ENCODE measurements around the gene RTP2.

DNA sequence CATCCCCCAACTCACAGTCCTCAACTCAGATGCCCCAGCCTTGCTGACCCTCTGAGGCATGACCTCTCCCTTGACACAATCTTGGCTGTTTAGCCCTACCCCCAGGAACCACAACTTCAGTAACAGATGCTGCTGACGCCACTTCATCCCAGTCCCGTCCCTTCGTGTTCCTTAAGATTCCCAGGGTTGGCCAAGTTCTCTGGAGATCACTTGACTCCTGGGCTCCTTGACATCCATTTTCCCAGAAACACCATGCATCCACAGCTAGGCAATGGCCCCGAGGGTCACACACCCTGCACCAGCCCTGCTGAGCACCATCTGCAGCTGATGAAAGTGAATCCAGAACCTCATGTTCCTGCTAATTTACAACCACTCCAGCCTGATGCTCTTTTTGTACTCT lies 6.9 kb downstream of the RTP2 start:
- TF ChIP-seq, protein P1, sequence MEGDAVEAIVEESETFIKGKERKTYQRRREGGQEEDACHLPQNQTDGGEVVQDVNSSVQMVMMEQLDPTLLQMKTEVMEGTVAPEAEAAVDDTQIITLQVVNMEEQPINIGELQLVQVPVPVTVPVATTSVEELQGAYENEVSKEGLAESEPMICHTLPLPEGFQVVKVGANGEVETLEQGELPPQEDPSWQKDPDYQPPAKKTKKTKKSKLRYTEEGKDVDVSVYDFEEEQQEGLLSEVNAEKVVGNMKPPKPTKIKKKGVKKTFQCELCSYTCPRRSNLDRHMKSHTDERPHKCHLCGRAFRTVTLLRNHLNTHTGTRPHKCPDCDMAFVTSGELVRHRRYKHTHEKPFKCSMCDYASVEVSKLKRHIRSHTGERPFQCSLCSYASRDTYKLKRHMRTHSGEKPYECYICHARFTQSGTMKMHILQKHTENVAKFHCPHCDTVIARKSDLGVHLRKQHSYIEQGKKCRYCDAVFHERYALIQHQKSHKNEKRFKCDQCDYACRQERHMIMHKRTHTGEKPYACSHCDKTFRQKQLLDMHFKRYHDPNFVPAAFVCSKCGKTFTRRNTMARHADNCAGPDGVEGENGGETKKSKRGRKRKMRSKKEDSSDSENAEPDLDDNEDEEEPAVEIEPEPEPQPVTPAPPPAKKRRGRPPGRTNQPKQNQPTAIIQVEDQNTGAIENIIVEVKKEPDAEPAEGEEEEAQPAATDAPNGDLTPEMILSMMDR (conservative IDR thresholded peaks at IDR 0.05; ENCODE audit: low read depth, low read length) = no peak
- no peak for TF ChIP-seq CHD1 (IDR thresholded peaks at IDR 0.05; ENCODE audit: low read depth, low read length)
- no peak for TF ChIP-seq RAD21 (IDR thresholded peaks at IDR 0.05; ENCODE audit: low read length)
- TF ChIP-seq USF2 (IDR thresholded peaks at IDR 0.05; ENCODE audit: low read depth, low read length) = no peak
- no peak for TF ChIP-seq POLR2A (IDR thresholded peaks at IDR 0.05; ENCODE audit: low read depth, low read length)
- TF ChIP-seq BHLHE40 (IDR thresholded peaks at IDR 0.05; ENCODE audit: low read depth, low read length) = no peak
- no peak for TF ChIP-seq CEBPB (IDR thresholded peaks at IDR 0.05; ENCODE audit: low read depth, low read length)
- TF ChIP-seq, protein P2, sequence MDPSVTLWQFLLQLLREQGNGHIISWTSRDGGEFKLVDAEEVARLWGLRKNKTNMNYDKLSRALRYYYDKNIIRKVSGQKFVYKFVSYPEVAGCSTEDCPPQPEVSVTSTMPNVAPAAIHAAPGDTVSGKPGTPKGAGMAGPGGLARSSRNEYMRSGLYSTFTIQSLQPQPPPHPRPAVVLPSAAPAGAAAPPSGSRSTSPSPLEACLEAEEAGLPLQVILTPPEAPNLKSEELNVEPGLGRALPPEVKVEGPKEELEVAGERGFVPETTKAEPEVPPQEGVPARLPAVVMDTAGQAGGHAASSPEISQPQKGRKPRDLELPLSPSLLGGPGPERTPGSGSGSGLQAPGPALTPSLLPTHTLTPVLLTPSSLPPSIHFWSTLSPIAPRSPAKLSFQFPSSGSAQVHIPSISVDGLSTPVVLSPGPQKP (IDR thresholded peaks at IDR 0.05; ENCODE audit: borderline replicate concordance, low read depth, low read length) = no peak
- no peak for TF ChIP-seq SMC3 (IDR thresholded peaks at IDR 0.05; ENCODE audit: low read depth, low read length)
- no peak for TF ChIP-seq FOS (IDR thresholded peaks at IDR 0.05; ENCODE audit: low read depth, low read length)
- TF ChIP-seq MAFK (IDR thresholded peaks at IDR 0.05; ENCODE audit: low read depth, low read length) = no peak
- TF ChIP-seq RFX5 (IDR thresholded peaks at IDR 0.05; ENCODE audit: low read depth, low read length) = no peak
- TF ChIP-seq MXI1 (IDR thresholded peaks at IDR 0.05; ENCODE audit: borderline replicate concordance, low read depth, low read length) = no peak
